Tibial nerve (tissue), 4 donors: ENCODE measurements around the gene RNF125.
"Not testable (repeated sequence)": the region's sequence is repeated elsewhere in the genome, so short reads cannot be mapped to it uniquely, and the experiment has no call there.

Experiments used
- CTCF ChIP-seq, 5 experiments: fragments of 200-600 bp in 3 of 5; fragments of 450-650 bp in 2 of 5; sonication (generic) in 3 of 5; IDR thresholded peaks; one replicate each; pipeline ENCODE4 v1.5.1; 2016 to 2019; ENCODE audit warnings: antibody characterized with exemption in 5 of 5, mild to moderate bottlenecking in 3 of 5, moderate library complexity in 2 of 5
- EP300 ChIP-seq, 2 donors: sonication (generic); formaldehyde crosslinking; IDR thresholded peaks; one replicate each; pipeline ENCODE4 v1.6.1; 2017; ENCODE audit warnings: antibody characterized with exemption in 2 of 2, mild to moderate bottlenecking in 1 of 2

DNA sequence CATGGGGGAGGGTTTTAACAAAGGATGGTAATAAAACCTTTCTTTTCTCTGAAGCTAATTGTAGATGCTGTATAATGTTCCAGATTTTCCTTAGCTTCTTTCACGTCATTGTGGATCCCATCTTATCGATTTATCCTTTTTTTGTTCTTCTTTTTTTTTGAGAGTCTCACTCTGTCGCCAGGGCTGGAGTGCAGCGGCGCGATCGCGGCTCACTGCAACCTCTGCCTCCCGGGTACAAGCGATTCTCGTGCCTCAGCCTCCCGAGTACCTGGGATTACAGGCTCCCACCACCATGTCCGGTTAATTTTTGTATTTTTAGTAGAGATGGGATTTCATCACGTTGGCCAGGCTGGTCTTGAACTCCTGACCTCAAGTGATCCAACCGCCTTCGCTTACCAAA is 72.2 kb downstream of the RNF125 start:
- TF ChIP-seq EP300, CTCF (IDR thresholded peaks at IDR 0.05): not testable (repeated sequence)
